K562 (cell line): Measurements from ENCODE around the gene HOXA5.

ENCODE experiments used
- E2F3 ChIP-seq: fragments of 250-450 bp; sonication (Bioruptor Pico); IDR thresholded peaks from 2 replicates; pipeline ENCODE4 v1.4.0; 2020; ENCODE audit warnings: mild to moderate bottlenecking
- HDGF ChIP-seq: fragments of 450-650 bp; IDR thresholded peaks from 2 replicates; pipeline ENCODE4 v1.6.1; 2016
- REST ChIP-seq, 2 experiments: fragments of 450-650 bp; formaldehyde crosslinking in 1 of 2; IDR thresholded peaks; 2 replicates each; pipeline versions ENCODE4 v1.4.0 to v1.6.1; 2014 to 2020; ENCODE audit warnings: mild to moderate bottlenecking in 2 of 2, borderline replicate concordance in 1 of 2, low read depth in 1 of 2

GRCh38 chr7:27172823-27173510 lies 29.5 kb upstream of the HOXA5 start:
- TF ChIP-seq HDGF (no peak), E2F3 (CRISPR knock-in tag) (no peak), REST (IDR thresholded peaks at IDR 0.05; ENCODE audit: borderline replicate concordance) (no peak), REST (CRISPR knock-in tag; IDR thresholded peaks at IDR 0.05; ENCODE audit: low read depth) (no peak)
